ENCODE measurements around the gene ITGA11.

The ITGA11 gene

GRCh38 chr15:68252925-68253534, 178.9 kb downstream of the ITGA11 start:
- peak; percentile 54 for DNase-seq

GRCh38 chr15:68249058-68249713, 182.8 kb downstream of the ITGA11 start:
- no peak for DNase-seq
